Kidney glomerular epithelial cell (primary cell): ENCODE data around the gene DLGAP5.
A peak's percentile ranks its signal among the peaks of the same experiment; 100 is the strongest.

Source experiments
- DNase-seq: peaks from one replicate; lab custom pipeline; 2025; lab: John Stamatoyannopoulos, UW

DLGAP5 gene

DNA sequence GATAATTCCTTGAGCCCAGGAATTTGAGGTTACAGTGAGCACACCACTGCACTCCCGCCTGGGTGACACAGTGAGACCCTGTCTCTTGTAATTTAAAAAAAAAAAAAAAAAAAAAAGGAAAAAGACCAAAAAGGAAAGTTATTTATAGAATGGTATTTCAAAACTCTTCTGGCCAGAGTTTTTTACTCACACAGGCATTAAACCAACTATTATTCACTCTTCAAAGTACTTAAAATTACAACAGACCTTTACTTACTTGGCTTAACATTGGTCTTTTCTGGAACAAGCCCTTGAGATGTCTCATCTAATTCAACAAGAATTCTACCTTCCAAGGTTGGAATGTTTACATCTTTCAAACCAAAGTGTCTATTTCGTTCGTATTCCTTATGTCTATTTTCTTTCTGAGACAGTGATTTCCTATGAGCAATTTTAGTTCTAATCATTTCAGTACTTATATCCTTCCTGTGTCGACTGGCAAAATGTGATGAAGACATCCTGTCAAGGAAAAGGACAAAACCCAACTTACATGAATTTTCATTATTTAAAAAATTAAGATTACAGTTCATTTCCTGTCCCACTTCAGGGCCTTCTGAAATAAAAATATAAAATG lies 2.6 kb downstream of the DLGAP5 start:
- DNase-seq: no peak

DNA sequence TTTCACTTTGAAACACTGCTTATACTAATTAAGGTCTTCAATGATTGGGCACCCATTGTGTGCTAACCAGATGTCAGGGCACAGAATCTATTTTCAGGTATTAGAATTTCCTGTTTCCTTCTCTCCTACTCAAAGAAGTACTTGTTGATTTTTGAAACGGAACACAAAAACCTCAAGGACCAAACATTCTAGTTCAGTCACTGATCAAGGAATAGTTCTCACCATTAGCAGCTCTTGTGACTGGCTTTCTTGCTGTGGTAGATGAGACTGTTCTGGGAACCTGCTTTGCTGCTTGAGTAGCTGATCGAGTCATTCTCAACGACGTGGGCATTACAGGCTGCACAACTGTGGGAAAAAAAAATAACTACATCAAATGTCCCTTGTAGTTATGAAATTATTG lies 11.0 kb downstream of the DLGAP5 start:
- peak; percentile 46 for DNase-seq

DNA sequence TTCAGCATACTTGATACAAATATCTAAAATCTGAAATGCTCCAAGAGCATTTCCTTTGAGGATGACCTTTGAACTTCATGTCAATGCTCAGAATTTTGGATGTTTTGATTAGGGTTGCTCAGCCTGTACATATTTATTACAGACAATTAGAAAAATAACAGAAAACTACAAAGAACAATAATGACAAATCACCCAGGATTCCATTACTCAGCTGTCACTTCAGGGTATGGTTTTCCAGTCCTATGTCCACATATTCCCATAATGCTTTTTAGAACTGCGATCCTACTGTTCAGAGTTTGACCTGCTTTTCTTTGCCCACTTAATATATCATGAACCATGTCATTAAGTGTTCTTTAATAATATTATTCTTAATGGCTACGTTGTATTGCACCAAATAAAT lies 11.4 kb downstream of the DLGAP5 start:
- DNase-seq: no peak

DNA sequence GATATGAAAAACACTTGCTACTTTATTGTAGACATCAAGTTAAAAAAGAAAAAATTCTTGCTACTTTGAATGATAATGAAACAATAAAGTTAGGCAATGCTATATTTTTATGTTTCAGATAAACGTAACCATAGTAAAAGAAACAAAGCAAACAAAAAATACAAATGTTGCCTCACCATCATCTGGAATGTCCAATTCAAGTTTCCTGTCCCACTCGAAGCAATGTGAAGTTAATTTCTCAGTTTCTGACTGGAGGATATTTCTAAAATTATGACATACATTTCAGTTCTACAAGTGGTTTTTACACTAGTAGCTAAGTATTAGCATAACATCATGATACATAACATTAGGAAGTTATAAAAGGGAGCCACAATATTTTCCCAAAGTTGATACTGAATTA lies 20.9 kb downstream of the DLGAP5 start:
- DNase-seq: no peak

DNA sequence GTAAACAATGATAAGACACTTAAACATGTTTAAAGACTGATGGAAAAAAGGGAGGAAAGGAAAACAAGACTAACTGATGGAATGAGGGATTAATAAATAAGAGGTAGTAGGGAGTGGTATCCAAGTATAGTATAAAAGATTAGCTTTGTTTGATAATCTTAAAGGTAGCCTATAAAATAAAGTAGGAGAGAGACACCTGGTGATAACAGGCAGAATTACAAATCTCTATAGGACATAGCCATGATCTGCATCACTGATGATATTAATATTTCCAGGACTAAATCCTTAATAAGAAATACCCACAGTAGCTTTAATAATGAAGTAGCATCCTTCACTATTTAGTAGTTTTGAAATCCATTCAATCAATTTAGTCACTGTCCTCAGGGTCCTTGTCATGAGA lies 30.4 kb downstream of the DLGAP5 start:
- peak; percentile 77 for DNase-seq

DNA sequence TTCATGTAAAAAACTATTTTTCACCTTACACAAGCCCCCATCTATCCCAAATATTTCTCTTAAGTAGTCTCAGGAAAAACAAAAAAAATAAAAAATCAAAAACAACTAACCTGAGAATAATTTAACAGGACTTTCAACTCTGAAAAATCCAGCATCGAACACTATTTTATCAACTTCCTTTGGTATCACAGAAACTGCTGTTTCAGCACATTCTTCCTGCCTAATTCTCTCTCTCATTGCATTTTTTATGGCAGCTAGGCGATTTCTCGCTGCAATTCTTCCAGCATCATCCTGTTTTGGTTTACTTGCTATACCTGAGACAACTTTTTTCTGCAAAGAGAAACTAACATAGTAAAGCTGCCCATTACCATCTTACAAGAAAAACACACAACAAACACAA lies 33.0 kb downstream of the DLGAP5 start:
- DNase-seq: no peak

DNA sequence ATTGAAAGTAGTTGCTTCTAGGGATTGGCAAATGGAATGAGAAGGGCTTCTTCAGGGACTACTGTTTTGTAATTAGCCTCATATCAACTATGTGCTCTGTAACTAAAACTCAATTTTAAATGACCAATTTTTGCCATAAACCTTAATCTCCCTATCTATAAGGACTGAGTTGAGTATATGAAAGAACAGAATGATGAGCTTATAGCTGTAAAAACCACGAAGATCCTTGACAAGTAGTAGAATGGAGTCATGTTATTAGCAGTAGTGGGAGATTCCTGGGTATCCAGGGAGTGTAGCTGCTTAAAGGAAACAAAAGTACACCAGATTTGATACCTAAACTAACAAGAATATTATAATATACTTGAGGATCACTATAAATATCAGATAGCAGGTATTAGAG lies 34.3 kb downstream of the DLGAP5 start:
- no peak for DNase-seq

DNA sequence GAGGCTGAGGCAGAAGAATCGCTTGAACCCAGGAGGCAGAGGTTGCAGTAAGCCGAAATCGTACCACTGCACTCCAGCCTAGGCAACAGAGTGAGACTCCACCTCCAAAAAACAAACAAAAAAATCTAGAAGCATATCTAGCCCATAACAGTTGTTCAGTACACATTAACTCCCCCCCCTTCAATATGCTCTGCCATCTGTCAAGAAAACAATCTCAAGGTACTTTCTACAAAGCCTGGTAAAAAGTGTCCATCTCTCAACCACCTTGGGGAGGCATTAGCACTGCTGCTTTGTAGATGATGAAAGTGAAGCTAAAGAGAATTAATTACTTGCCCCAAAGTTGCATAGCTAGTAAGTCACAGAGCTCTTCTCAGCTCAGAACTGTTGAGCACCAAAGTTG lies 37.4 kb downstream of the DLGAP5 start:
- DNase-seq: no peak

DNA sequence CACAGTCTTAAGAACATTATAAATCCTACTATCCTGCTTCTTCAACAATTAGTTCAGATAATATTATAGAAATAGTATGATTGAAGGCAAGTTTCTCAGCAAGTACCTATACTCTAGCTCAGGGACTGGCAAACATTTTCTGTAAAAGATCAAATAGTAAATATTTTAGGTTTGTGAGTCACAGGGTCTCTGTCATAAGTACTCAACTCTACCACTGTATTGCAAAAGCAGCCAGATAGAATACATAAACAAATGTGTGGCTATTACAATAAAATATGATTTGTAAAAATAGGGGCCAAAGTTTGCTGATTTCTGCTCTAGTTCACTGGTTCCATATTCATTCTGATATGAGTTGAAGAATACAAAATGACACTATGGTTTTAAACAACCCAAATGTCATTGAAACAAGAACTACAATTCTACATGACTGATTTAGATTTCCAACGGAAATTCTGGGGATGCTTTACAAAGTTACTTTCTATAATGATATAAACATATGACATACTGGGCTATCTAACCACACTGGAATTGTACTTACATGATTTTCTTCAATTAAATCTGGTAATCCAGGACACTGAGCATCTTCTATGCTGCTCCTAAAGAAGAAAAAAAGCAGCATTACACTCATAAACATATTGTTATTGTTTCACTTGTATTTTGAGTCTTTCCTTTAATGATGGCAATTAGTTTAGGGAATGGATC lies 39.2 kb downstream of the DLGAP5 start:
- no peak for DNase-seq

DNA sequence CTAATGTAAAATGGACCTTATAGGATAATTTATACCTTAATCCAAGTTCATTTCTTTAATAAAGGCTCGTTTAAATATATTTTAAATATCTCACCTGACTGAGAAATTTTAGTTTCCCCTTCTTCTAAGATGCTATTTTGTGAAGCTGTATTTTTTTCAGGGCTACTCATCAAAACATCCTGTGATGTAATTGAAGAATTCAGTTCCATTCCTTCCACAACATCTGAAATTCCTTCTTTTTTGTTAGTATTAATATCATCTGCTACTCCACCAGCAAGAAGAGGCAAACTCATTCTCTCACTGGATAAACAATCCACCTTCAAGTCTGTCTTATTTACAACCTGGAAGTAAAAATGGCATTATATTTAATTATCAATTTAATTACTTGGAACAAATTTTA lies 39.8 kb downstream of the DLGAP5 start:
- no peak for DNase-seq

DNA sequence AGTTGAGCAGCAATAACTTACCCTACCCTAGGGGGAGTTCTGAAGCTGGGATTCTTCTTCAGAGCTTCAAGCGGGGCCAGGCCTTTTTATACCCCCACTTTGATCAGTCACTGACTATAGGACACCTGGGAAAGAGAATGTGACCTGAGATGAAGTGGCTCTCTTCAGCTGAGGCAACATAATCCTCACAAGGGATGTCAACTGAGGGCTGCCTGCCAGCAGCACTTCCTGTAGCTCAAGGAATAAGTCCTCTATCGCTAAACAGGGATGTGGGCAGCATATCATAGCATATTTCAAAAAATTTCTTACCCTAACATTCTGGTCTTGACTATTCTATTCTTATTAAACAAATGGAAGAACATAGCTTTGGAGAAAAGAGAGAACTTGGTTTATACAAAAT lies 45.0 kb downstream of the DLGAP5 start:
- DNase-seq: no peak

DNA sequence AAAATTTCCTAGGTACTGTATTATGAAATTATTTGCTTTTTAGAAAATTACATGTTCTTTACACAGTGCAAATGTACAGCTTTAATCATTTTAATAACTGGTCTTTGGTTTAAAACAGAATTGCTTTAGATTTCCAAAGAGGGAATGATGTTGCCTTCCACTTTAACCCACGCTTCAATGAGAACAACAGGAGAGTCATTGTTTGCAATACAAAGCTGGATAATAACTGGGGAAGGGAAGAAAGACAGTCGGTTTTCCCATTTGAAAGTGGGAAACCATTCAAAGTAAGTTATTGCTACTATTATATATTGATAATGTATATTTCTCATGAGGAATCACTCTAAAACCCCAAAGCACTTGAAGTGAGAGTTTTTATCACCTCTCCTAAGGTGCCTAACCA lies 48.9 kb downstream of the DLGAP5 start:
- no peak for DNase-seq

DNA sequence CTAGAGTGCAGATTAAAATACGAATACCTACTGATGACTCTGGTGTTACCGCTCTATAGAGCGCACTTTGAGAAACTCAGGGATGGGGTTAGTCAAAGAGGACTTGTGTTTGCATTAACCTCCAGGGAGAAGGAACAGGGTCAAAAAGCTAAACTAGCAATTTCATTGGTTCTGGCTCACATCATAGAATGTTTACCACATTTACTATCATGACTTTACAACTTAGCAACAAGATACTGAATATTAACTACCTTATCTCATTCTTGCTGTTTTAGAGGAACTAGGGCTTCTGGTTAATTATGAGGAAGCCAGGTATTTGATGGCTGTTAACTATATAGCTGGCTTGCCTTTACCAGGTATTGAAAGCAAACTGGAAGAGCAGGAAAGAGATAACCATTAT lies 49.6 kb downstream of the DLGAP5 start:
- no peak for DNase-seq

DNA sequence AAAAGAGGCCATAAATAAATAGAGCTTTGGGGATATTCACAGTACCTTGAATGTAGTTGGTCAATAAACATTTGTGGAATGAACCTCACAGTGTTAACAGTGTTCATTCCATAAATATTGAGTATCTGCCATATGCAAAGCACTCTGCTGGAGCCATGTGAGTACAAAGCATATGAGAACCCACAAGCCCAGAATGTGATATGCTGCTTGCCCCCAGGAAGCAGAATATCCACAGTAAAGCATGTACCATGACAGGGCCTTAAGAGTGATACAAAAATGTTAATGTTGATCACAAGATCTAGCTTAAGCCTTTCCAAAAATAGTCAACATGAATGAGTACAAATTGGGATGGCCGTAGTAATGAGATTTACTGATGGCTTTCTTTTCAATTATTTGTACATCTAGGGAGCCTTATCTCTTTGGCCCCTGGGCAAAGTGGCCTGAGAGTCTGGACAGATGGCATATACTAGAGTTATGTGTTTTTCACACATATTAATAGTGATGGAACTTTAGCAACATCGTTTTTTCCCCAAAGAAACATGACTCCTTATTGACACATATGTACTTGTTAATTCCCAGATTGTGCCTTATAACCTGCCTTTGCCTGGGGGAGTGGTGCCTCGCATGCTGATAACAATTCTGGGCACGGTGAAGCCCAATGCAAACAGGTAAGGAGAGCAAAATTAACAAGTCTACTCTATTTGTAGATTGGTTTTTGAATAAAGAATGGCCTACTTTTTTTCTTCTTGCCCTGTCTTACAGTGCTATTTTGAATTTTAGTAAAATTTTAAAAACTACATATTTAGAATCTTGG lies 51.5 kb downstream of the DLGAP5 start:
- no peak for DNase-seq

DNA sequence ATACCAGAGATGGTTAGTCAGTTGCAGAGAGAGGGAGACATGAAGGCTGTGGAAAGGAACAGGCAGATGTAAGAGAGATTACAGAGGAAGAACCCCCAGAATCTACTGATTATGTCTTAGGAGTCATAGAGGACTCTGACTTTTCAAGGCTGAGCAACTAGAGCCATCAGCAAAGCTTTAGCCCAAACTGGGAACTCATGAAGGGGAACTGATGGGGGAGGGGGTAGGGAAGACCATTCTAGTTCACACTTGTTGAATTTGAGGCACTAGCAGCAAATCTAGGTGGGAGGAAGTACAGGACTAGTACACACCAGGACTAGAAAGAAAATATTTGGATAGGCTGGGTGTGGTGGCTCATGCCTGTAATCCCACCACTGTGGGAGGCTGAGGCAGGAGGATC lies 52.2 kb downstream of the DLGAP5 start:
- no peak for DNase-seq

DNA sequence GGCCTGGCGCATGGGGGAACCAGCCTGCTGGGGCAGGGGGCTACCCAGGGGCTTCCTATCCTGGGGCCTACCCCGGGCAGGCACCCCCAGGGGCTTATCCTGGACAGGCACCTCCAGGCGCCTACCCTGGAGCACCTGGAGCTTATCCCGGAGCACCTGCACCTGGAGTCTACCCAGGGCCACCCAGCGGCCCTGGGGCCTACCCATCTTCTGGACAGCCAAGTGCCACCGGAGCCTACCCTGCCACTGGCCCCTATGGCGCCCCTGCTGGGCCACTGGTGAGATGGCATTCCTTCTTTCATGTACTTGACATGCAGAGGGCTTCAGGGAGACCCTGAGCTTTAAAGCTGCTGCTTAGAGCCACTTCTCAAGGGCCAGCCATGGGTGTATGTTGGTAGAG lies 53.3 kb downstream of the DLGAP5 start:
- DNase-seq: no peak

DNA sequence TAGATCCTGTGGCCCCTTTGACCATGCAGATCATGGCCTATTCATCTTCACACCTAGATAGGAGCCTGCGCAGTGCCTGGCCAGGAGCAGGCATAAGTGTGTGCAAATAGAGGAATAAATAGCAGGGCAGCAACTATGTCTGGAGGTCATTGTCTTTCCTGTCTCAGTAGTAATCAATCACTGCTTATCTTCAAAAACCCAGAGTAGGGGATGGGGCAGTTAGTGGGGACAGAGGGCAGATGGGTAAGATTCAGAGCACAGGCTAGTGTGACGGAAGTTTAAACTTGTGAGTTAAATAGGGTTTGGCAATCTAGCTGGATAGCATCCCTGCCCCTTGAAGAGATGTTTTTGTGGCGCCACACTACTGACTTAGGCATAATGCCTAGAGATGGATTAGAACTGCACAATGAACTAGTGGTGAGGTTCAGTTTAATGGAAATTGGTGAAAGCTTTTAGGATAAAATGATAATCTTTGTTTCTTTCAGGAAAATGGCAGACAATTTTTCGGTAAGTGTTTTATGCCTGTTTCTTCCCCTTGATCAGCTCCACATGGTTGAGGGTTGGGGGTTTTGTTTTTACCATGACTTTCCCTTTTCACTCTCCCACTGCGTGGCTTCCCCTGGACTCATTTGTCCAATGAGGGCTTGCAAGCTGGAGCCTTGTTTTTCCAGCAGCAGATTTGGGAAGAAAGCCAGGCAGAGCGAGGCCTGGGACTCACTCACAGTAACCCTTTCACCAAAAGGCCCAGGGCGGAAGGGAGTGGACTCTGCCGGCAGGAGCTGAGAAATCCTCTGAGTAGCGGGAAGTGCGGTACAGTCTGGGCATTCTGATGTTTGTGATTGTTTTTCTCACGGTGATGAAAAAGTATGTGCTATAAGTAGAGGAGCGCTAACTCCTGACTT lies 54.2 kb downstream of the DLGAP5 start:
- no peak for DNase-seq

DNA sequence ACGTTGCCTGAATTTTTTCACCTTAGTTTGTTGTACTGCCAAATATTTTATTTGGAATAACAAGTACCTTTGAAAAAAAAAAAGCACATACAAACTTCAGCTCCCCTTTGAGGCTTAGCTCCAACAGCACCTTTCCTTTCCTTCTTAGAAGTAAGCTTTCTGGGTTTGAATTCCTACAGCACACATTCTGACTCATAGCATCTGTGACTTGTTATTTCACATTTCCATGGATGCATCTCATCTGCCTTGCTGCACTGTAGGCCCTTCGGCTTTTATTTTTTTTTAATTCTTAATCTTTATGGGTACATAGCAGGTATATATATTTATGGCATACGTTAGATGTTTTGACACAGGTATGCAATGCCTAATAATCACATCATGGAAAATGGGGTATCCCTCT lies 55.1 kb downstream of the DLGAP5 start:
- DNase-seq: no peak

DNA sequence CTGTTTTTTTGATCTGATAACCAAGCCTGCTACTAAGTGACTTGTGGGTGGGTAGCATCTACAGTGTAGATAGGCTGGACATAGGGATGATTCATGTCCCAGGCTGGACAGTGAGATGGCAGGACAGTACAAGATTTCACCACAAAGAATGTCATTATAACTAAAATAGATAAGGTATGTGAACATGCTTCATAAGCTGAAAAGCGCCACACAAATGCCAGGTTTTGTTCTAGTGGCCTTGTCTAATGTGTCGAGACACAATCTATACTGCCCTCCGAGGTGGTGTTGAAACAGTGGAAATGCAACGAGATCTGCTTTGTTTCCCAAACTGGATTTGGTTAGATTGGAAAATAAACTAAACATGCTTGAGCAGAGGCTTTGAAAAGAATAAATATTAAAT lies 58.0 kb downstream of the DLGAP5 start:
- no peak for DNase-seq

DNA sequence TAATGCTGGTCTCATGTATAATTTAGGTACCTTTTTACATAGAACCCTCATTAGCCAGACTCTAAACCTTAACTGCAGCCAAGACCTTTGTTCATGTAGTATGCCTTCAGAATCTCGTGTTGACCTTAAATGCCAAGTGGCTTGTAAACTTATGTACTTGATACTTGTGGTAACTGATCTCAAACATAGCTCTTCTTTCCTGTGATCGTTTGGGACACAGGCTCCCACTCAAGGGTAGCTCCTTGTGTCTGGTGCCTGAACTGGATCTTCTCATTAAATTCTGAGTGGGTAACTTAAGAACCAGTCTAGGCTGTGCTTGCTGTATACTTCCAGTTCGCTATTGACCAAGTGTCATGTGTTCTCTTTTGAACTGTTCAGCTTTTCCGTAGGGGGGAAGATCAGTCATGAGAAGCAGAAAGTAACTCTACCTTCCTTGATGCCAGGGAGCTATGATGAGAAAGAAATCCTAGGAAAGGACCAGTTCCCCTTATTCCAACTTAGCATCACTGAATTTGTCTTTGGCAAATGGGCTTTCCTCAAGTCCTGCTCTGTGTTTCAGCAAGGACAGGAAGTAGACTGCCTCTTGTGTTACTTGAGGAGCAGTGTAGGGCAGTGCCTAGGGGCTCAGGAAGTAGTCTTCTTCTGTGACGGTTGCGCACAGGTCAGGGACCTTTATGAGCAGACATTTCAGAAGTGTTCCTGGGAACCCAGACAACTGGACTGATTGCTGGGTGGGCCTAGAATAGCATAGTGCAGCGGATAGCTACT lies 59.8 kb downstream of the DLGAP5 start:
- no peak for DNase-seq

DNA sequence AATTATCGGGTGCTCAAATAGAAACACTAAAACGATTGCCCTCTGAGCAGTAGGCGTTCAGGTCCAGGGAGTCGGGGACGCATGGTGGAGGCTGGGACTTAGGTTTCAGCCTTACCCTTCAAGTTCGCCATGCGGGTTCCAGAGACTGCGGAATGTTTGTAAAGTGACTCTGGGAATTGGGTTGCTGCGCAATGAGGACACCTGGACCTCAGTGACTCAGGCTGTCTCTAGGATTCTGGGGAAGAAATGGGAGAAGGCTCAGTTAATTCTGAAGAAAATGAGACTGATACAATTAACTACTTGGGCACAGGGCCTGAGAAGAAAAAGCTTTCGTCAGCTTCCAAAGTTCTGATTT lies 61.2 kb downstream of the DLGAP5 start:
- no peak for DNase-seq
